HUES48 (cell line): Measurements from ENCODE around the gene MAT2A.
A peak's percentile ranks its signal among the peaks of the same experiment; 100 is the strongest.
"Not testable (repeated sequence)": the region's sequence is repeated elsewhere in the genome, so short reads cannot be mapped to it uniquely, and the experiment has no call there.

Source experiments
- H3K27ac ChIP-seq: one replicate; pipeline ENCODE4 v1.7.0; 2013; ENCODE audit warnings: low read depth, low read length, inconsistent platforms
- H3K27me3 ChIP-seq: 2 replicates; pipeline ENCODE4 v1.6.1; 2013; ENCODE audit warnings: mild to moderate bottlenecking, low read length; ENCODE audit not compliant: control insufficient read depth, insufficient read depth
- H3K36me3 ChIP-seq: 2 replicates; pipeline ENCODE4 v1.6.1; 2013; ENCODE audit warnings: low read length; ENCODE audit not compliant: control insufficient read depth, insufficient read depth
- H3K4me1 ChIP-seq: 2 replicates; pipeline ENCODE4 v1.6.1; 2013; ENCODE audit warnings: mild to moderate bottlenecking, low read length; ENCODE audit not compliant: control insufficient read depth, insufficient read depth
- H3K4me3 ChIP-seq: 2 replicates; pipeline ENCODE4 v1.5.1; 2013; ENCODE audit warnings: mild to moderate bottlenecking, low read depth, low read length
- H3K9ac ChIP-seq: 2 replicates; pipeline ENCODE4 v1.6.1; 2013; ENCODE audit warnings: mild to moderate bottlenecking, low read depth, low read length, moderate library complexity
- H3K9me3 ChIP-seq: 2 replicates; pipeline ENCODE4 v1.6.1; 2013; ENCODE audit warnings: low read length; ENCODE audit not compliant: control insufficient read depth, insufficient read depth

The MAT2A gene

GRCh38 chr2:85549826-85550225, 10.9 kb downstream of the MAT2A start:
- H3K4me3 ChIP-seq, result no peak overlapping the region
- no peak overlapping the region for H3K9ac ChIP-seq
- H3K9me3 ChIP-seq, result no peaks in the 10 kb centered on the region
- peak overlapping the region; percentile 9 for H3K27ac ChIP-seq
- H3K27me3 ChIP-seq, result no peaks in the 10 kb centered on the region
- no peaks in the 10 kb centered on the region for H3K4me1 ChIP-seq
- peaks cover 68% of the 10 kb centered on the region for H3K36me3 ChIP-seq

GRCh38 chr2:85550486-85550885, 11.5 kb downstream of the MAT2A start:
- Histone ChIP-seq H3K9ac (no peak overlapping the region), H3K9me3 (no peaks in the 10 kb centered on the region), H3K27me3 (no peaks in the 10 kb centered on the region), H3K4me1 (no peaks in the 10 kb centered on the region), H3K4me3 (no peak overlapping the region), H3K36me3 (peaks cover 68% of the 10 kb centered on the region), H3K27ac (peak overlapping the region; percentile 8)

GRCh38 chr2:85551698-85552678, 13.0 kb downstream of the MAT2A start:
- peaks cover 77% of the 10 kb centered on the region for H3K36me3 ChIP-seq
- no peaks in the 10 kb centered on the region for H3K27me3 ChIP-seq
- H3K27ac ChIP-seq, result no peak overlapping the region
- no peaks in the 10 kb centered on the region for H3K4me1 ChIP-seq
- no peak overlapping the region for H3K4me3 ChIP-seq
- no peak overlapping the region for H3K9ac ChIP-seq
- H3K9me3 ChIP-seq, result no peaks in the 10 kb centered on the region

GRCh38 chr2:85553184-85553583, 14.2 kb downstream of the MAT2A start:
- H3K27me3 ChIP-seq, result no peaks in the 10 kb centered on the region
- H3K27ac ChIP-seq, result no peak overlapping the region
- H3K9ac ChIP-seq, result no peak overlapping the region
- no peak overlapping the region for H3K4me3 ChIP-seq
- H3K9me3 ChIP-seq, result no peaks in the 10 kb centered on the region
- no peaks in the 10 kb centered on the region for H3K4me1 ChIP-seq
- H3K36me3 ChIP-seq, result peaks cover 88% of the 10 kb centered on the region

GRCh38 chr2:85554980-85555612, 16.1 kb downstream of the MAT2A start:
- Histone ChIP-seq H3K9ac (no peak overlapping the region), H3K4me3 (no peak overlapping the region), H3K9me3 (no peaks in the 10 kb centered on the region), H3K36me3 (peaks cover 85% of the 10 kb centered on the region), H3K27ac (no peak overlapping the region), H3K4me1 (no peaks in the 10 kb centered on the region), H3K27me3 (no peaks in the 10 kb centered on the region)

GRCh38 chr2:85557130-85557529, 18.2 kb downstream of the MAT2A start:
- Histone ChIP-seq H3K27me3 (no peaks in the 10 kb centered on the region), H3K4me3 (no peak overlapping the region), H3K9me3 (no peaks in the 10 kb centered on the region), H3K9ac (no peak overlapping the region), H3K27ac (no peak overlapping the region), H3K36me3 (peaks cover 66% of the 10 kb centered on the region), H3K4me1 (no peaks in the 10 kb centered on the region)

- Histone ChIP-seq H3K9me3 (no peaks in the 10 kb centered on the region), H3K9ac (no peak overlapping the region), H3K27ac (no peak overlapping the region), H3K36me3 (peaks cover 56% of the 10 kb centered on the region), H3K27me3 (no peaks in the 10 kb centered on the region), H3K4me1 (no peaks in the 10 kb centered on the region), H3K4me3 (no peak overlapping the region)
Observed at GRCh38 chr2:85558160-85558559, 19.2 kb downstream of the MAT2A start.

- H3K9me3 ChIP-seq, H3K27me3 ChIP-seq, H3K27ac ChIP-seq, H3K4me1 ChIP-seq: not testable (repeated sequence)
- Histone ChIP-seq H3K9ac (0 out of 2 replicates have a peak overlapping the region, but pooled peaks have one; percentile 70), H3K36me3 (peaks cover 37% of the 10 kb centered on the region), H3K4me3 (peak overlapping the region; percentile 93)
Observed at GRCh38 chr2:85560403-85560726, 21.4 kb downstream of the MAT2A start.

- Histone ChIP-seq H3K36me3 (peaks cover 32% of the 10 kb centered on the region), H3K9me3 (no peaks in the 10 kb centered on the region), H3K4me1 (no peaks in the 10 kb centered on the region), H3K4me3 (peak overlapping the region; percentile 93), H3K27ac (peak overlapping the region; percentile 97), H3K27me3 (no peaks in the 10 kb centered on the region), H3K9ac (peak overlapping the region; percentile 70)
Observed at GRCh38 chr2:85560812-85561279, 21.9 kb downstream of the MAT2A start.

GRCh38 chr2:85561280-85562212, 22.6 kb downstream of the MAT2A start, which contains the start of gene GGCX:
TSS of gene GGCX (minus strand) at chr2:85561493. CDS start at chr2:85561428, 65 bp downstream.
- Histone ChIP-seq H3K36me3 (peaks cover 26% of the 10 kb centered on the region), H3K4me1 (no peaks in the 10 kb centered on the region), H3K27ac (peak within 1 kb of the TSS; percentile 97)

More at GRCh38 chr2:85561280-85562212, 22.6 kb downstream of the MAT2A start, which contains the start of gene GGCX:
- H3K27me3 ChIP-seq, result no peaks in the 10 kb centered on the region
- H3K9ac ChIP-seq, result peak within 1 kb of the TSS; percentile 96
- no peaks in the 10 kb centered on the region for H3K9me3 ChIP-seq
- peak within 1 kb of the TSS; percentile 93 for H3K4me3 ChIP-seq
